HepG2 (cell line): ENCODE data around the gene LIPH. TPM values are rescaled to one million over a fixed set of nuclear protein-coding genes. Genes with fewer than 3 reads are reported as not detected.

Experiments used
- CREB1 ChIP-seq, 2 experiments: fragments of 450-650 bp in 1 of 2; IDR thresholded peaks; 2 replicates each; pipeline ENCODE4 v1.6.1; 2016 to 2017; ENCODE audit warnings: control low read depth in 1 of 2, mild to moderate bottlenecking in 1 of 2, missing compliant biosample characterization in 1 of 2, missing genetic modification characterization in 1 of 2
- FOXC1 ChIP-seq: sonication (generic); formaldehyde crosslinking; IDR thresholded peaks from 2 replicates; pipeline ENCODE4 v1.8.0; 2022; ENCODE audit warnings: mild to moderate bottlenecking, missing genetic modification reagents, borderline replicate concordance
- HCFC1 ChIP-seq: fragments of 150-350 bp; IDR thresholded peaks from 2 replicates; pipeline ENCODE4 v1.6.1; 2014; ENCODE audit warnings: low read depth, low read length
- HMG20B ChIP-seq: conservative IDR thresholded peaks from 2 replicates; pipeline ENCODE4 v1.6.1; 2016; ENCODE audit warnings: missing genetic modification reagents, missing compliant biosample characterization
- KDM5B ChIP-seq: sonication (generic); formaldehyde crosslinking; IDR thresholded peaks from 2 replicates; pipeline ENCODE4 v1.4.0; 2020; ENCODE audit warnings: missing genetic modification reagents, mild to moderate bottlenecking, borderline replicate concordance
- MBNL3 ChIP-seq: fragments of 250-450 bp; sonication (Bioruptor Pico); conservative IDR thresholded peaks from 2 replicates; pipeline ENCODE4 v1.8.0; 2022; ENCODE audit warnings: mild to moderate bottlenecking, inconsistent platforms
- NCOA2 ChIP-seq: sonication (generic); formaldehyde crosslinking; IDR thresholded peaks from 2 replicates; pipeline ENCODE4 v1.8.0; 2022; ENCODE audit warnings: inconsistent platforms
- NFE2 ChIP-seq: sonication (generic); formaldehyde crosslinking; IDR thresholded peaks from 2 replicates; pipeline ENCODE4 v1.4.0; 2020; ENCODE audit warnings: missing genetic modification reagents
- NR2F2 ChIP-seq: IDR thresholded peaks from 2 replicates; pipeline ENCODE4 v1.6.1; 2012; ENCODE audit warnings: low read depth, inconsistent platforms, borderline replicate concordance
- POLR2G ChIP-seq: fragments of 200-400 bp; formaldehyde crosslinking; IDR thresholded peaks from 2 replicates; pipeline ENCODE4 v1.6.1; 2018; ENCODE audit warnings: mild to moderate bottlenecking, low read depth, low read length, moderate library complexity
- RFXANK ChIP-seq: IDR thresholded peaks from 2 replicates; pipeline ENCODE4 v1.6.1; 2016
- SKI ChIP-seq: fragments of 450-650 bp; IDR thresholded peaks from one replicate; pipeline ENCODE4 v1.6.1; 2018; ENCODE audit warnings: mild to moderate bottlenecking; ENCODE audit not compliant: partially characterized antibody
- SP2 ChIP-seq: sonication (generic); formaldehyde crosslinking; IDR thresholded peaks from 2 replicates; pipeline ENCODE4 v1.5.1; 2020; ENCODE audit warnings: mild to moderate bottlenecking, missing genetic modification reagents
- ZNF205 ChIP-seq: IDR thresholded peaks from 2 replicates; pipeline ENCODE4 v1.6.1; 2018; ENCODE audit warnings: missing biosample characterization, missing genetic modification reagents
- ZNF543 ChIP-seq: sonication (generic); formaldehyde crosslinking; IDR thresholded peaks from 2 replicates; pipeline ENCODE4 v1.4.0; 2020; ENCODE audit warnings: mild to moderate bottlenecking, missing genetic modification reagents
- ZNF574 ChIP-seq: sonication (generic); formaldehyde crosslinking; IDR thresholded peaks from 2 replicates; pipeline ENCODE4 v1.4.0; 2020; ENCODE audit warnings: missing genetic modification reagents
- ZZZ3 ChIP-seq: sonication (generic); formaldehyde crosslinking; IDR thresholded peaks from 2 replicates; pipeline ENCODE4 v1.4.0; 2020; ENCODE audit warnings: missing genetic modification reagents, mild to moderate bottlenecking, borderline replicate concordance
- polyA plus RNA-seq, 8 experiments: library from polyadenylated mRNA; depleted of rRNA in 3 of 8; stranded (reverse) in 7 of 8; unstranded in 1 of 8; fragments of >200 nt; fragmentation: Illumina TruSeq in 4 of 8; extraction: Trizol in 4 of 8; gene quantifications; 2 replicates each; pipeline versions ENCODE4 v1.2.1 to v1.2.3, GENCODE V29; 2011 to 2016; ENCODE audit warnings: low read depth in 4 of 8, missing spikeins in 1 of 8, mixed read lengths in 1 of 8; ENCODE audit not compliant: insufficient read depth in 1 of 8
- total RNA-seq, 5 experiments: library from RNA; depleted of rRNA; stranded (reverse); fragments of >200 nt; fragmentation: Illumina TruSeq; extraction: Trizol; gene quantifications; 2 replicates each; pipeline ENCODE4 v1.2.3, GENCODE V29; 2016; ENCODE audit warnings: low read depth in 1 of 5
- TF ChIP-seq, protein P1 (sequence below): sonication (generic); formaldehyde crosslinking; IDR thresholded peaks from 2 replicates; pipeline ENCODE4 v1.8.1; 2023; ENCODE audit warnings: missing genetic modification reagents, inconsistent platforms, borderline replicate concordance
- TF ChIP-seq, protein P2 (sequence below): sonication (generic); formaldehyde crosslinking; IDR thresholded peaks from 2 replicates; pipeline ENCODE4 v1.4.0; 2020; ENCODE audit warnings: missing genetic modification reagents
- TF ChIP-seq, protein P3 (sequence below): IDR thresholded peaks from 2 replicates; pipeline ENCODE4 v1.4.0; 2020; ENCODE audit warnings: mild to moderate bottlenecking, missing genetic modification reagents

LIPH gene
- total and polyA plus RNA-seq, 2 of the 13 experiments (the other 11 are each of a cell fraction or from before 2014, with no cell fraction given), result 0.09 to 0.34 TPM

DNA sequence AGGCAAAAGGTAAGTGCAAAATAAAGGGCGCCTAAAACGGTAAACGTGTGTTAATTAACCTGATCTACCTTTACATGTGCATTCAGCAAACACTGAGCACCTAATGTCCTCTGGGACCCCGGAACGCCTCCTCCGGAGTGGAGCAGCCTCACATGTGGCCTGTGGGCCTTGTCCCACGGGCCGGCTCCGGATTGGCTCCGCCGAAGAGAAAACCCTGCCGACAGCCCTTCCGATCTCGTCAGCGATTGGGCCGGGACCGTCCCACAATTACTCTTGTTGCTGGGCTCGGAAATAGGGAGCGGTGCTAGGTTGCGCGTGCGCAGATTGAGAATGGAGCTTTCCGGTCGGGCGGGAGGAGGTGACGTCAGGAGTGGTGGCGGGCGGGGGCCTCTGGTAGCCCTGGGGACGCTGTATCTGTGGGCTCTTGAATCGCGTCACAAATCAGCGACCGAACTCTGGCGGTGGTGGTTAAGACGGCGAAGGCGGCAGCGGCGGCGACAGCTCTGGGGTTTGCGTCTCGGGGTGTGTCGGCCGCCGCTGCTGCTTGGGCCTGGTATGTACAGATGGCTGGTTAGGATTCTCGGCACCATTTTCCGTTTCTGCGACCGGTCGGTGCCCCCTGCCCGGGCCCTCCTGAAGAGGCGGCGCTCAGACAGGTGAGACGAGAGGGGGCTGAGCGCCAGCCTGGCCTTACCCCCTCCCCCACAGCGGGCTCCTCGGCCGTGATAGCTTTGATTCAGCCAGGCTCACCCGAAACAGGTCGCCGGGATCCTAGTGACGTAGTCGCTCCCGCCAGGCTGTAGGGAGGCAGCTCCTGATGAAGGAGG is 33.7 kb upstream of the LIPH start, which contains the start of gene SENP2 (continued):
- TF ChIP-seq ZZZ3 (CRISPR knock-in tag) (peak; percentile 28; the same call in 1 of the 2 replicates), ZNF574 (CRISPR knock-in tag) (peak; percentile 54; the same call in 1 of the 2 replicates), ZNF543 (CRISPR knock-in tag) (peak; percentile 41; the same call in 1 of the 2 replicates), MBNL3 (CRISPR knock-in tag) (no peak), CREB1 (IDR thresholded peaks at IDR 0.05) (peak; percentile 99), CREB1 (CRISPR knock-in tag; IDR thresholded peaks at IDR 0.05) (peak; percentile 98), NCOA2 (CRISPR knock-in tag) (0 out of 2 replicates have a peak, but pooled peaks have one; percentile 4), HMG20B (CRISPR knock-in tag) (0 out of 2 replicates have a peak, but pooled peaks have one; percentile 82), FOXC1 (CRISPR knock-in tag) (0 out of 2 replicates have a peak, but pooled peaks have one; percentile 24), SKI (peak; percentile 48), NR2F2 (peak; percentile 31; the same call in 1 of the 2 replicates), POLR2G (peak; percentile 85), RFXANK (CRISPR knock-in tag) (peak; percentile 96), ZNF205 (no peak), HCFC1 (peak; percentile 49), NFE2 (CRISPR knock-in tag) (no peak), SP2 (CRISPR knock-in tag) (peak; percentile 52), KDM5B (CRISPR knock-in tag) (no peak)
- TF ChIP-seq, protein P1, sequence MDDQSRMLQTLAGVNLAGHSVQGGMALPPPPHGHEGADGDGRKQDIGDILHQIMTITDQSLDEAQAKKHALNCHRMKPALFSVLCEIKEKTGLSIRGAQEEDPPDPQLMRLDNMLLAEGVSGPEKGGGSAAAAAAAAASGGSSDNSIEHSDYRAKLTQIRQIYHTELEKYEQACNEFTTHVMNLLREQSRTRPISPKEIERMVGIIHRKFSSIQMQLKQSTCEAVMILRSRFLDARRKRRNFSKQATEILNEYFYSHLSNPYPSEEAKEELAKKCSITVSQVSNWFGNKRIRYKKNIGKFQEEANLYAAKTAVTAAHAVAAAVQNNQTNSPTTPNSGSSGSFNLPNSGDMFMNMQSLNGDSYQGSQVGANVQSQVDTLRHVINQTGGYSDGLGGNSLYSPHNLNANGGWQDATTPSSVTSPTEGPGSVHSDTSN (CRISPR knock-in tag), result 0 out of 2 replicates have a peak, but pooled peaks have one; percentile 28
- TF ChIP-seq, protein P2, sequence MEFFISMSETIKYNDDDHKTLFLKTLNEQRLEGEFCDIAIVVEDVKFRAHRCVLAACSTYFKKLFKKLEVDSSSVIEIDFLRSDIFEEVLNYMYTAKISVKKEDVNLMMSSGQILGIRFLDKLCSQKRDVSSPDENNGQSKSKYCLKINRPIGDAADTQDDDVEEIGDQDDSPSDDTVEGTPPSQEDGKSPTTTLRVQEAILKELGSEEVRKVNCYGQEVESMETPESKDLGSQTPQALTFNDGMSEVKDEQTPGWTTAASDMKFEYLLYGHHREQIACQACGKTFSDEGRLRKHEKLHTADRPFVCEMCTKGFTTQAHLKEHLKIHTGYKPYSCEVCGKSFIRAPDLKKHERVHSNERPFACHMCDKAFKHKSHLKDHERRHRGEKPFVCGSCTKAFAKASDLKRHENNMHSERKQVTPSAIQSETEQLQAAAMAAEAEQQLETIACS (CRISPR knock-in tag), result 0 out of 2 replicates have a peak, but pooled peaks have one; percentile 36
- TF ChIP-seq, protein P3, sequence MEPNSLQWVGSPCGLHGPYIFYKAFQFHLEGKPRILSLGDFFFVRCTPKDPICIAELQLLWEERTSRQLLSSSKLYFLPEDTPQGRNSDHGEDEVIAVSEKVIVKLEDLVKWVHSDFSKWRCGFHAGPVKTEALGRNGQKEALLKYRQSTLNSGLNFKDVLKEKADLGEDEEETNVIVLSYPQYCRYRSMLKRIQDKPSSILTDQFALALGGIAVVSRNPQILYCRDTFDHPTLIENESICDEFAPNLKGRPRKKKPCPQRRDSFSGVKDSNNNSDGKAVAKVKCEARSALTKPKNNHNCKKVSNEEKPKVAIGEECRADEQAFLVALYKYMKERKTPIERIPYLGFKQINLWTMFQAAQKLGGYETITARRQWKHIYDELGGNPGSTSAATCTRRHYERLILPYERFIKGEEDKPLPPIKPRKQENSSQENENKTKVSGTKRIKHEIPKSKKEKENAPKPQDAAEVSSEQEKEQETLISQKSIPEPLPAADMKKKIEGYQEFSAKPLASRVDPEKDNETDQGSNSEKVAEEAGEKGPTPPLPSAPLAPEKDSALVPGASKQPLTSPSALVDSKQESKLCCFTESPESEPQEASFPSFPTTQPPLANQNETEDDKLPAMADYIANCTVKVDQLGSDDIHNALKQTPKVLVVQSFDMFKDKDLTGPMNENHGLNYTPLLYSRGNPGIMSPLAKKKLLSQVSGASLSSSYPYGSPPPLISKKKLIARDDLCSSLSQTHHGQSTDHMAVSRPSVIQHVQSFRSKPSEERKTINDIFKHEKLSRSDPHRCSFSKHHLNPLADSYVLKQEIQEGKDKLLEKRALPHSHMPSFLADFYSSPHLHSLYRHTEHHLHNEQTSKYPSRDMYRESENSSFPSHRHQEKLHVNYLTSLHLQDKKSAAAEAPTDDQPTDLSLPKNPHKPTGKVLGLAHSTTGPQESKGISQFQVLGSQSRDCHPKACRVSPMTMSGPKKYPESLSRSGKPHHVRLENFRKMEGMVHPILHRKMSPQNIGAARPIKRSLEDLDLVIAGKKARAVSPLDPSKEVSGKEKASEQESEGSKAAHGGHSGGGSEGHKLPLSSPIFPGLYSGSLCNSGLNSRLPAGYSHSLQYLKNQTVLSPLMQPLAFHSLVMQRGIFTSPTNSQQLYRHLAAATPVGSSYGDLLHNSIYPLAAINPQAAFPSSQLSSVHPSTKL (CRISPR knock-in tag), result peak; percentile 31; the same call in 1 of the 2 replicates
